Stomach smooth muscle (tissue), 2 donors: ENCODE data around the gene MDC1.

Experiments
- H3K27ac ChIP-seq: one replicate; pipeline ENCODE4 v1.7.0; 2013; ENCODE audit warnings: mild to moderate bottlenecking, low read length, inconsistent platforms
- H3K27me3 ChIP-seq, 2 donors: one replicate each; pipeline ENCODE4 v1.7.0; 2013; ENCODE audit warnings: low read length in 2 of 2; ENCODE audit not compliant: insufficient read depth in 2 of 2, control insufficient read depth in 1 of 2
- H3K36me3 ChIP-seq, 2 donors: one replicate each; pipeline ENCODE4 v1.7.0; 2013; ENCODE audit warnings: low read length in 2 of 2; ENCODE audit not compliant: control insufficient read depth in 2 of 2, insufficient read depth in 2 of 2
- H3K4me1 ChIP-seq: one replicate; pipeline ENCODE4 v1.7.0; 2013; ENCODE audit warnings: low read length; ENCODE audit not compliant: control insufficient read depth, insufficient read depth
- H3K4me3 ChIP-seq, 2 donors: one replicate each; pipeline ENCODE4 v1.7.0; 2013; ENCODE audit warnings: low read length in 2 of 2
- H3K9ac ChIP-seq, 2 donors: one replicate each; pipeline ENCODE4 v1.7.0; 2013; ENCODE audit warnings: low read length in 2 of 2, mild to moderate bottlenecking in 1 of 2
- H3K9me3 ChIP-seq, 2 donors: one replicate each; pipeline ENCODE4 v1.7.0; 2013; ENCODE audit warnings: low read length in 2 of 2; ENCODE audit not compliant: control insufficient read depth in 2 of 2
- donor health status: healthy.
- donor health status: Pancreatic carcinoma.

Gene MDC1

DNA sequence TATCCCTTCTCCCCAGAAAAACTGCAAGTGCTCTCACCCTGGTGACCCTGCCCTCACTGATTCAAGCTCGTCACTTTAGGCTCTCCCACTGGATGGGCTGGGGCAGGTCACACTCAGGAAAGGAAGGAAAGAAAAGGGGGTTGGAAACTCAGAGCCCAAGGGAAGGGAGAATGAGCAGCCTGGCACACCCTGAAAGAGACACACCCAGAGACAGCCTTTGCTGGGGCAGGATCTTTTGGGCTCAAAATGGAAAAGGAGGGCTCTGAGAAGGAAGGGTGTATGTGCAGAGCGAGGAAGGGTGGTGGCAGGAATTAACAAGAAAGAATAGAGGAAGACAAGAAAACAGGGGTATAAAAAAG is 33.1 kb downstream of the MDC1 start:
- Histone ChIP-seq H3K9me3 (no peaks in the 10 kb centered on the region), H3K4me1 (peaks cover 81% of the 10 kb centered on the region), H3K27me3 (no peaks in the 10 kb centered on the region), H3K9ac (peak overlapping the region; percentile 84 to 97), H3K4me3 (peak overlapping the region; percentile 78 to 96), H3K36me3 (peaks cover 3 to 6% of the 10 kb centered on the region in 2 donors), H3K27ac (peak overlapping the region; percentile 98)

DNA sequence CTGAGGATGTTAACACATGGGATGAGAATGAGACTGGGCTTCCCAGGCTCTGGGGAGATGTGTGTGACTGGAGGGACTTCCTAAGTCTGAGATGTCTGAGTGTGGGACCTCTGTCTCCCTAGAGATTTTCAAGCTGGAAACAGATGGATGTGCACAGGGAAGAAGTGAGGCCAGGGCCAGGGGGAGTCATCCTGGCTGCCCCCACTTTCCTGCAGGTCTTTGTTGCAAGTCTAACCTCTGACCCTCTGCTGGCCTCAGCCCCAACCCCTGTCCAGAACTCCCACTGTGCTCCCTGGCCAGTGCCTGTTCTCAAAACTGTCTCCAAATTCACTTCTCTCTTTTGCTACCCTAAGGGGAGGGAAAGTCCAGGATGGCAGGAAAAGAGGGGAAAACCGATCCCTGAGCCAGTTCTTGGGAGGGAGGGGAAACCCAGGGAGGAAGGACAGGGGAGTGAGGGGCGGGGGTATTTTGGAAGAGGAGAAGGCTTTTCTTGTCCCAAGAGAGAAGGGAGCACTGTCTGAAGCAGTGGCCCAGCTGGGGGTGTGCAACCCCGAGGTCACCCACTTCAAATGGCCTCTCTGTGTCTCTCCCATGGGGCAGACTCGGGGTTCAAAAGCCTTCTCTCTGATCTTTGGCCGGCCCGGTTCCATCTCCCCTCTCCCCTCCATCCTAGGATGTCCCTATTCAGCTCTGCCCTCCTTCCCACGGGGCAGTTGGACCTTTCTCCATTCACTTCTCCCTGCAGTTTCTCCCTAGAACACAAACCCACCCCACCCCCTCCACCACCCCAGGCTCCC is 33.7 kb downstream of the MDC1 start:
- peaks cover 5 to 9% of the 10 kb centered on the region in 2 donors for H3K36me3 ChIP-seq
- H3K9me3 ChIP-seq = no peaks in the 10 kb centered on the region
- peak overlapping the region; percentile 78 to 96 for H3K4me3 ChIP-seq
- H3K9ac ChIP-seq = peak overlapping the region; percentile 94 to 97
- peak overlapping the region; percentile 98 for H3K27ac ChIP-seq
- H3K27me3 ChIP-seq = no peaks in the 10 kb centered on the region
- peaks cover 79% of the 10 kb centered on the region for H3K4me1 ChIP-seq

DNA sequence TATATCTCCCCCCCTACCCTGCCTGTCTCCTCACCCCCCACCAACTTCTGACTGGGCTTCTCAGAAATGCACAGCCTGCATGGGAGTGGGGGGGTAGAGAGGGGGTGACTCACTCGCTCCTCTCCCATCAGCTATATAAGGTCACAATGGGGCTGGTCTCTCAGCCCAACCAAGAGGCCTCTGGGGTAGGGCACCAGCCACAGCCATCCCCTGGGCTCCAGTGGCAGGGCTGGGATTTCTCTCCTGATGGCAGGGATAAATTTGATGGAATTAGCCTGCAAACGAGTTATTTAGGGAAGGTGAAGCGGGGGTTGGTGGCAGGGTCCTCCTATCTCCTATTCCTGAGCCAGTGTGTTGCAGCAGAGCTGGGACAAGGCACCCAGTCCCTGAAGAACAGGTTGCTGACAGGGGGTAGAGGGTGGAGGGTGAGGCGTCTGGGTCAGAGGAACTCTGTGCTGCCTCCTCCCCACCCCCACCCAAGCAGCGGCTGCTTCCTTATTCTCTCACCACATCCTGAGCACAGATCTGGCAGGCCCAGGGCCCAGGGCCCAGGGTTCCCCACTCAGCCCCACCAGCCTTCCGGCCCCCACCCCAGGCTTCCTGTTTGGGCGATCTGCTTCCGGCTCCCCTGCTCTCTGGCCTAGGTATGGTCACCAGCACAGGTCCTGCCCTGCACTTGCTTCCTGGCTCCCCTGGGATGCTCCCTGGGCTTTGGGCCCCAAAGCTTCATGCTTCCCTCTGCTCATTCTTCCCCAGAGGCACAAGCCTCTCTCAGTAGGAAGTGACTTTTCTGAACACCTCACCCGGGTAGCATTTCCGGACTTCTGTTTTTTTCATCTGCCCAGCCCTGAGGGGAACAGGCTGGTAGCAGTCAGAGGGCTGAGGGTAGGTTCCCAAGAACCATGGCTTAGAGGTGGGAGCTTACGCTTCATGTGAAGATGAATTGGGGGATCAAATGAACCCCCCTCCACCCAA is 34.7 kb downstream of the MDC1 start:
- Histone ChIP-seq H3K9me3 (no peaks in the 10 kb centered on the region), H3K4me3 (peak overlapping the region; percentile 78 to 96), H3K36me3 (peaks cover 8 to 16% of the 10 kb centered on the region in 2 donors), H3K9ac (peak overlapping the region; percentile 94 to 97), H3K27ac (peak overlapping the region; percentile 98), H3K4me1 (peaks cover 71% of the 10 kb centered on the region), H3K27me3 (no peaks in the 10 kb centered on the region)

DNA sequence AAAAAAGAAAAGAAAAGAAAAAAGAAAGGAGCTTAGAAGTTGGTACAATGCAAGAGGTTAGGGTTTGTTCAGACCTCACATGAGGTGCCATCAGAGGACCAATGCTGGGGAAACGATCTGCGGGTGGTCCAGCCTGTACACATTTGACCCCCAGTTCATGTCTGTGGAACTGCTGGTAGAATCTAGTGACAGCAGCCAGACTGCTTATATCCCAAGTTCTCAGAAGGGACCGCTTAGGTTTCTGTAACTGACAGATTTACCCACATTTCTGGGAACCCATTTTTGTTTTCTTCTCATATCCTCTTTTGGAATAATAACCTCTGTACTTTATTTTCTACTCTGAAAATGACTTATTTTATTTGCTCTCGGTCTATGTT is 35.3 kb downstream of the MDC1 start:
- H3K36me3 ChIP-seq = peaks cover 13 to 23% of the 10 kb centered on the region in 2 donors
- H3K4me3 ChIP-seq = peak overlapping the region; percentile 78 to 96
- H3K4me1 ChIP-seq = peaks cover 71% of the 10 kb centered on the region
- H3K27me3 ChIP-seq = no peaks in the 10 kb centered on the region
- no peaks in the 10 kb centered on the region for H3K9me3 ChIP-seq
- H3K9ac ChIP-seq = peak overlapping the region; percentile 94 to 97
- peak overlapping the region; percentile 98 for H3K27ac ChIP-seq

DNA sequence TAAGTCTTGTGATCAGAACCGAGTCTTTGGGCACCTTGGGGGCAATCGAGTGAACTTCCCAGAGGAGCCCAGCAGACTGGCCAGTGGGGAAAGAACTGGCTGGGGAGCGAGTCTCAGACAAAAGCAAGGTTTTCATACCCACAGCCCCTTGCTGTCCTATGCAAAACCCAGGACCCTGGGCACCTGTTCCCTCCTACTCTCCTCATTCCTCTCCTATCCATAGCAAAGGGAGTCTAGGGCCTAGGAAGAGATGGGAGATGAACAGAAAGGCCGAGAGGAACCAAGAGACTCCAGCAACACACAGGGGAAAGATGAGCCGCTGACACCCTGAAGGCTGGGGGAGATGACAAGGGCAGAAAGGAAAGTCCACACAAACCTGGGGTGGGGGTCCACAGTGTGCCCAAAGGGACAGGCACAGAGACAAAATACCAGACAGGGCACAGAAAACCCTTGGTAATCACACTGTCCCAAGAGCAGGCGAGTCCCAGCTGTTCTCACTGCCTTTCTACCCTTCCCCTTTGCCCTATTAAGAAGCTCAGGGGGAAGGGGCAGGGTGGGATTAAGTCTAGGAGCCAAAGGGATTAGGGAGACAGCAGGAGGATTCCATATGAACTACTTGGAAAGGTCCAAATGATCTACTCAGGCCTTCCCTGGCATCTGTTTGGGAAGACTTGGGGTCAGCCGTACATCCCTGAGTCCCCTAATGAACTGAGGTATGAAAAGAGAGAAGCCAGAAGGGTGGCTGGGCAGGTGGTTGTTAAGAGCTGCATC is 37.1 kb downstream of the MDC1 start:
- Histone ChIP-seq H3K9ac (peak overlapping the region; percentile 8 to 64), H3K36me3 (peaks cover 24 to 34% of the 10 kb centered on the region in 2 donors), H3K27me3 (no peaks in the 10 kb centered on the region), H3K4me1 (peaks cover 57% of the 10 kb centered on the region), H3K9me3 (no peaks in the 10 kb centered on the region), H3K27ac (peak overlapping the region; percentile 98), H3K4me3 (peak overlapping the region; percentile 1 to 96)

DNA sequence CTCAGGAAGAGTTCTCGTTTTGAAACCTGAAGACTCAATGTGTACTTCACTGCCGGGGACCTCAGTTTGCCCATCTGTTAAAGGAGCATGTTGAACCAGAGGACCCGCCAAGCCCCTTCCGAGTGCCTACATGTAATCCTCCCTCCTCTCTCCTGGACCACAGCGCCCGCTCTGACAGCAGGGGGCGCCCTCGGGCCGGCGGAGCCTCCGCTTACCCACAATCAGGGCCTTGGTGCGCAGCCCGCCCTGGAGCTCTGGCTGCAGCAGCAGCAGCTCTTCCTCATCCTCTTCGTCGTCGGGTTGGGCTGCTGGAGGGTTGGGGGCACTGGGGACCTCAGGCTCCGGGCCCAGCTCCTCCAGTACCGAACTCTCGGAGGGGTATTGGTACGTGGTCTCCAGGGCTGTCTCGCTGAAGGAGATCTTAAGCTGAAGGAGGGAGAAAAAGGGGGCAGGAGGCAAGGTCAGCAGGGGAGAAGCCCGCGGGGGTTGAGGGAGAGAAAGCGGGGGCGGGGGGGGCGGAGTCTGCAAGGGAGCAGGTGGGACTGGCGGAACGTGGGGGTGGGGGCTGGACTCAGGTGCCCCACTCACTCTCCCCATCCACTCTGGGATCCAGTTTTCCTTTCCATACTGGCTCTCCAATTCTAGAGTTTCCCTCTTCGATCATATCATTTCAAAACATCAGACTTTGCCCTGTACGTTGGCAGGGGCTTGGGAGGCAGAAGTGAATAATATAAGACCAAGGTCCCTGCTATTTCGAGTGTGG is 37.9 kb downstream of the MDC1 start:
- peak overlapping the region in 1 of 2 donors; percentile 64 for H3K9ac ChIP-seq
- peak overlapping the region; percentile 98 for H3K27ac ChIP-seq
- peak overlapping the region in 1 of 2 donors; percentile 96 for H3K4me3 ChIP-seq
- no peaks in the 10 kb centered on the region for H3K9me3 ChIP-seq
- H3K4me1 ChIP-seq = peaks cover 50% of the 10 kb centered on the region
- no peaks in the 10 kb centered on the region for H3K27me3 ChIP-seq
- peaks cover 24 to 34% of the 10 kb centered on the region in 2 donors for H3K36me3 ChIP-seq

DNA sequence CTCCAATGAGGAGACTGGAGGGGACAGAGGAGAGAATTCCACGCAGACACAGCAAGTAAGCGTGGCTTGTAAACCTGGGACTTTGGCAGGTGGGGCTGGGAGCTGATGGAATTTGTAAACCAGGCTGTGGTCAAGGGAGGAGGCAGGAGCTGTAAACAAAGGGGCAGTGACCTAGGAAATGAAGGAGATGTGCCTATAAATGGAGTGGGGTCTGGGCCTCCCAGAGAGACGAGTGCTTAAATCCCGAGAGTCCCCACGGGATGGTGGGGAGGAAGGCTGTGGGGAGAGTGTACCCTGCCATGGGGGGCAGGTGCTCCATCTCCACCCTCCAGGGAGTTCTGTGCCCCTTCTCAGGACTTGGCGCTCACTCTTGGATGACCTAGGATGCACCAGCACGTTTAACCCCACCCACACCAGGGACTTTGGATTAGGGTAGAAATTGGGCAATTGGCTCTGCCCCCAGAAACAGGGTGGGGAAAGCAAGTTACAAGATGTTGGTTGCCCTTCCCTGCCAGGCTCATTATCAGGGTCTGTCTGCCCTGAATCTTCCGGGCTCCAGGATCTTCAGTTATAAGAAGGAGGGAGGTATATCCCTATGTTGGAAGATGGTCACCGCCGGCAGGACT is 40.3 kb downstream of the MDC1 start:
- peak overlapping the region; percentile 6 for H3K27ac ChIP-seq
- peak overlapping the region in 1 of 2 donors; percentile 36 for H3K9ac ChIP-seq
- H3K36me3 ChIP-seq = peaks cover 24 to 34% of the 10 kb centered on the region in 2 donors
- H3K4me3 ChIP-seq = no peak overlapping the region
- H3K4me1 ChIP-seq = peaks cover 36% of the 10 kb centered on the region
- H3K9me3 ChIP-seq = no peaks in the 10 kb centered on the region
- no peaks in the 10 kb centered on the region for H3K27me3 ChIP-seq

DNA sequence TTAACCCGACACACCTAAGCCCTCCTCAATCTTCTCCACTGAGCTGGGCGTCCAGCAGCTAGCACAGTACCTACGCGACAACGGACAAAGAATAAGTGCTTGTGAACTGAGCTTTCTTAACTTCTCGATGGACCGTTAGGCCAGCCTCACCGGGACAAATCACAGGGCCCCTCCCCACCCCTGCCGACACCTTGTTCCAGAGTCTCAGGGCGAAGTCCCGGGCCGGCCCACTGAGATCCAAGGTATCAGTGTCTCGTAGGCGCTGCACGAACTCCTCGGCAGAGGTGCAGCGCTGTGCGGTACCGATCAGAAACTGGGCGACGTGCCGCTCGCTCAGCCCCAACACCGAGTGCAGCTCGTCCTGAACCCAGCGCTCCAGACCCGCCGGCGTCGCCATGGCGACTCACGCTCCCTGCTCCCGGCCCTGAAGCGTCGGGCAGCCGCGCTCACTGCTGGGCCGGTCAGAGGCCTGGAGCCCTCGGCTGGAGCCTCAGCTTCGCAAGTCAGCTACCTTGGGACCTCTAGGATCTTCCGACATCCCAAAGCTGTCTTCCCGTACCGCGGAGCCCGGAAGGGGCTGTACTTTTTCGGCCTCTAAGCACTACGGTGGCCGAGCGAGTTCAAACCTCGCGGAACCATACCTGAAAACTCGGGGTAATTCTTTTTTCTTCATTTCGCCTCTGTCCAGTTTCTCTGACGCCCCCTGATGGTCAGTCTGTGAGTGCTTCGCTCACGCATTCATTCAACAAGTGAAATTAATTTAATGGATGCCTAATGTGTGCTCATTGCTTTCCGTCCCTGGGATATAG is 44.4 kb downstream of the MDC1 start, which contains the start of gene DHX16:
TSS of gene DHX16 (minus strand) at position 562 of the 809 bp plus-strand sequence. CDS start at position 397, 165 bp downstream.
- H3K36me3 ChIP-seq = peaks cover 28 to 40% of the 10 kb centered on the region in 2 donors

More for the DNA sequence above, 44.4 kb downstream of the MDC1 start, which contains the start of gene DHX16:
- H3K27me3 ChIP-seq = no peaks in the 10 kb centered on the region
- peak within 1 kb of the TSS; percentile 58 for H3K27ac ChIP-seq
- H3K4me1 ChIP-seq = peaks cover 14% of the 10 kb centered on the region
- H3K4me3 ChIP-seq = peak within 1 kb of the TSS; percentile 99 to 100
- H3K9me3 ChIP-seq = no peaks in the 10 kb centered on the region
- peak within 1 kb of the TSS; percentile 87 to 95 for H3K9ac ChIP-seq
